8988T (cell line): ENCODE data around the gene SLCO4A1.
A peak's percentile ranks its signal among the peaks of the same experiment; 100 is the strongest.
"Not testable (repeated sequence)": the region's sequence is repeated elsewhere in the genome, so short reads cannot be mapped to it uniquely, and the experiment has no call there.

Experiments
- DNase-seq: peaks from one replicate; pipeline ENCODE4 v3.0.0; 2011

The SLCO4A1 gene

GRCh38 chr20:62623488-62624324 lies 18.6 kb upstream of the SLCO4A1 start:
- DNase-seq = peak; percentile 99

GRCh38 chr20:62624325-62624690 lies 18.0 kb upstream of the SLCO4A1 start:
- DNase-seq = peak; percentile 96

GRCh38 chr20:62624719-62625453 lies 17.4 kb upstream of the SLCO4A1 start:
- DNase-seq = no peak

GRCh38 chr20:62625516-62625915 lies 16.8 kb upstream of the SLCO4A1 start:
- DNase-seq = no peak

GRCh38 chr20:62625921-62626547 lies 16.3 kb upstream of the SLCO4A1 start:
- DNase-seq = no peak

- DNase-seq = not testable (repeated sequence)
Observed at GRCh38 chr20:62627425-62627824, 14.9 kb upstream of the SLCO4A1 start.

GRCh38 chr20:62627901-62628612 lies 14.2 kb upstream of the SLCO4A1 start:
- no peak for DNase-seq

GRCh38 chr20:62628691-62629090 lies 13.6 kb upstream of the SLCO4A1 start:
- no peak for DNase-seq

GRCh38 chr20:62629864-62630470 lies 12.3 kb upstream of the SLCO4A1 start:
- no peak for DNase-seq

GRCh38 chr20:62631336-62632308 lies 10.7 kb upstream of the SLCO4A1 start:
- DNase-seq = no peak

GRCh38 chr20:62632575-62633090 lies 9.7 kb upstream of the SLCO4A1 start:
- no peak for DNase-seq

- DNase-seq = no peak
Observed at GRCh38 chr20:62633598-62634329, 8.5 kb upstream of the SLCO4A1 start.

- no peak for DNase-seq
Observed at GRCh38 chr20:62634330-62634967, 7.9 kb upstream of the SLCO4A1 start.

GRCh38 chr20:62635232-62635631 lies 7.1 kb upstream of the SLCO4A1 start:
- no peak for DNase-seq

GRCh38 chr20:62635852-62636251 lies 6.5 kb upstream of the SLCO4A1 start:
- no peak for DNase-seq

- DNase-seq = no peak
Observed at GRCh38 chr20:62636446-62636845, 5.9 kb upstream of the SLCO4A1 start.

GRCh38 chr20:62637110-62637509 lies 5.2 kb upstream of the SLCO4A1 start:
- DNase-seq = no peak

- no peak for DNase-seq
Observed at GRCh38 chr20:62637521-62638054, 4.7 kb upstream of the SLCO4A1 start.

GRCh38 chr20:62638055-62638570 lies 4.2 kb upstream of the SLCO4A1 start:
- no peak for DNase-seq
